Vagina (tissue), 2 donors: ENCODE measurements around the gene COL18A1. TPM values are rescaled to one million over a fixed set of nuclear protein-coding genes. Genes with fewer than 3 reads are reported as not detected.
A peak's percentile ranks its signal among the peaks of the same experiment; 100 is the strongest.

Source experiments
- DNase-seq, 2 donors: peaks; one replicate each; pipeline ENCODE4 v3.0.0-alpha.2; 2017; ENCODE audit errors: extremely low spot score in 2 of 2
- H3K27ac ChIP-seq: fragments of 200-600 bp; sonication (generic); one replicate; pipeline ENCODE4 v1.5.1; 2019
- H3K27me3 ChIP-seq: fragments of 200-600 bp; sonication (generic); one replicate; pipeline ENCODE4 v1.5.1; 2019
- H3K36me3 ChIP-seq, 2 donors: fragments of 200-600 bp; sonication (generic); one replicate each; pipeline ENCODE4 v1.5.1; 2017 to 2019
- H3K4me1 ChIP-seq: fragments of 200-600 bp; sonication (generic); one replicate; pipeline ENCODE4 v1.5.1; 2019
- H3K4me3 ChIP-seq, 2 donors: fragments of 200-600 bp; sonication (generic); 1 replicate in 1 of 2; 2 replicates in 1 of 2; pipeline ENCODE4 v1.5.1; 2016 to 2019
- H3K9me3 ChIP-seq: fragments of 200-600 bp; sonication (generic); one replicate; pipeline ENCODE4 v1.5.1; 2019
- CTCF ChIP-seq, 3 experiments: fragments of 450-650 bp in 2 of 3; fragments of 200-600 bp in 1 of 3; sonication (generic) in 1 of 3; IDR thresholded peaks; one replicate each; pipeline ENCODE4 v1.5.1; 2017 to 2019; ENCODE audit warnings: antibody characterized with exemption in 3 of 3, mild to moderate bottlenecking in 2 of 3, moderate library complexity in 2 of 3
- POLR2A ChIP-seq, 2 donors: fragments of 450-650 bp; IDR thresholded peaks; one replicate each; pipeline ENCODE4 v1.6.1; 2017; ENCODE audit warnings: antibody characterized with exemption in 2 of 2, mild to moderate bottlenecking in 2 of 2, moderate library complexity in 2 of 2
- POLR2AphosphoS5 ChIP-seq, 2 donors: sonication (generic); formaldehyde crosslinking; IDR thresholded peaks; one replicate each; pipeline ENCODE4 v1.9.0; 2017; ENCODE audit warnings: antibody characterized with exemption in 2 of 2, mild to moderate bottlenecking in 2 of 2, low read depth in 1 of 2; ENCODE audit not compliant: insufficient read depth in 1 of 2
- intact Hi-C: fragments of 100-400 bp; cut with DNase I; formaldehyde crosslinking; loops from one replicate; pipeline ENCODE4 v1.15.1; 2023
- total RNA-seq: library from RNA; depleted of rRNA; stranded (reverse); fragments of >200 nt; gene quantifications from one replicate; pipeline ENCODE4 v1.2.3, GENCODE V29; 2016

The COL18A1 gene
- total RNA-seq, 1 donor from 2014 or later: 86.7 TPM

DNA sequence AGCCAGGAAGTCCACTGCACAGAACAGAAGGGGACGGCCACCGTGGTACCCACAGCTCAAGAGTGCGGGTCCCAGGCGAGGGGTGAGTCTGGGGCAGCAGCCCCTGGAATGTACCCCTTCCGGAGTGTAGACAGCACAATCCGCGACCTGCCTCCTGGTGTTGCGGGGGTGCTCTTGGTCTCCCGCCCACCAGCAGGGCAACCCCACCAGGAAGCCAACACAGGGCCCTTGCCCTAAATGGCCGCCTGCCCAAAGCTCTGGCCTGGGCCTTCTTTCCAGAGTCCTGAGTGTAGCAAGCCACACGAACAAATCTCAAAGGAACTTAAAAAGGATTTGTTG, 138.4 kb downstream of the COL18A1 start:
- peak in 1 of 2 donors; percentile 84 for DNase-seq
- Histone ChIP-seq H3K9me3 (no peaks in the 10 kb centered on the region), H3K4me3 (peak overlapping the region in 1 of 2 donors; percentile 94), H3K27me3 (no peaks in the 10 kb centered on the region), H3K4me1 (peaks cover 15% of the 10 kb centered on the region), H3K27ac (no peak overlapping the region), H3K36me3 (no peaks in the 10 kb centered on the region)
- intact Hi-C loops: no loop called here
- TF ChIP-seq POLR2A (IDR thresholded peaks at IDR 0.05): no peak

DNA sequence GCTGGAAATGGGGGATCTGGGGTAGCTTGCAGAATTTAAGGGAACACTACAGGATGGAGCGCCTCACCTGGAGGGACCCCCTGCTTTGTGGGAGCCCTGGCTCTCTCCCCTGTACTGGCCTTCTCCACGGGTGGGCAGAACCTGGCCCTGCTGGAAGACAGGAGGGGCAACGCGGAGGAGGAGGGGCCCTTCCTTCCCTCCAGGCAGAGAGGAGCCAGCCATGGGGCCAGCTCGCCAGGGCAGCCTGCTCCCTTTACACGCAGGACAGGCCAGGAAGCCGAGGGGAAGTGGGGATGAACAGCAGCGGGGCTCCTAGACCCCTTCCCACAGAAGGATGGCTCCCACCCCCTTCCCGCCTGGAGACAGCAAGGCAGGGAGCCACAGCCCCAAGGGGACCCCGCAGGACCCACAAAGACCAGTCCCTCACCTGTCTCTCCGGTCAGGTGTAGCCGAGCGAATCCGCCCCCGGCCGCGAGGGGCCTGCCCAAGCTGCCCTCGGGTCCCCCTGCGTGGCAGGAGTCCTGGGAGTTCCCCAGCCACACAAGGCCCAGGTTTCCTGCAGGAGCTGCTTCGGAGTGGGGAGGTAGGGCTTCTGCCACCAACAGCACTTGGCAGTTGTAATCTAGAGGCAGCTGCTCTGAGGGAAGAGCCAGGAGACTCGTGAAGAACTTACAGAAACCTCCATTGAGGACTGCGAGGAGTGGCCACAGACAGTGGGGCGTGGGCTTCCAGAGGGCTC, 138.9 kb downstream of the COL18A1 start:
- Histone ChIP-seq H3K36me3 (no peaks in the 10 kb centered on the region), H3K9me3 (no peaks in the 10 kb centered on the region), H3K4me1 (peaks cover 15% of the 10 kb centered on the region), H3K4me3 (no peak overlapping the region), H3K27ac (no peak overlapping the region), H3K27me3 (no peaks in the 10 kb centered on the region)
- TF ChIP-seq CTCF (IDR thresholded peaks at IDR 0.05) (no peak), POLR2A (IDR thresholded peaks at IDR 0.05) (no peak), POLR2AphosphoS5 (IDR thresholded peaks at IDR 0.05; ENCODE audit: insufficient read depth in 1 of 2, low read depth in 1 of 2) (no peak)
- DNase-seq: peak; percentile 83 to 92
- intact Hi-C loops: no loop called here

DNA sequence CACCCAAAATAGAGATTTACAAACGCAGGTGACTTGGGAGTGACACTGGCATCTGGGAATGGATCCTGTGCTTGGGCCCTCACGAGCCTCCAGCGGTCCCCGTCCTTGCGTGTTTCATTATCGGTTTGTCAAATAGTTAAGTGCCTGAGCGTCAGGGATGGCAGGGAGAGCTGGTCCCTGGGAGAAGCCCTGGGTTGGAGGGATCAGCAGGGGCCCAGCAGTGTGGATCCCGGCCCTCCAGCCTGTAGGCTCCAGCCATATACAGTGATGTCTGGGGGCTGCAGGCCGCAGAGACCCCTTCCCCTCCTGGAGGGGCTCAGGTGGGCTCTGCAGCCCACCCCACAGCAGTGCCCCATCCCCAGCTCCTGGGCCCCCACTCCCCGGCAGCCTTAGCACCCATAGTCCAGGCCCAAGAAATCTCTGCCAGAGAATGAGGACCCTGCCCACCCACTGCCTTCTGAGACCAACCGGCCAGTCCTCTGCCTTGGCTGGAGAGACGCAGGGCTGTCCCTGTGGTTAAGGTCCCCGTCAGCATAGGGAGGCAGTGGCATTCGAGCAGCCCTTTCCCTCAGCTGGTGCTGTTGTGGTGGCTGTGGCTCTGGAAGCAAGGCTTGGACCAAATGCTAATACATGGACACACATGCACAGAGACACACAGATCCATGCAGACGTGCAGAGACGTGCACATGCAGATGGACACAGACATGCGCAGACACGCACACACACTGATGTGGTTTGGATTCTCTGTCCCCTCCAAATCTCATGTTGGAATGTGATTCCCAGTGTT, 139.7 kb downstream of the COL18A1 start:
- peaks cover 15% of the 10 kb centered on the region for H3K4me1 ChIP-seq
- H3K27ac ChIP-seq: no peak overlapping the region
- intact Hi-C loops: no loop called here
- peak in 1 of 2 donors; percentile 77 for DNase-seq
- no peaks in the 10 kb centered on the region for H3K36me3 ChIP-seq
- H3K4me3 ChIP-seq: no peak overlapping the region
- no peaks in the 10 kb centered on the region for H3K9me3 ChIP-seq
- no peak for TF ChIP-seq CTCF (IDR thresholded peaks at IDR 0.05)
- no peak for TF ChIP-seq POLR2AphosphoS5 (IDR thresholded peaks at IDR 0.05; ENCODE audit: insufficient read depth in 1 of 2, low read depth in 1 of 2)
- TF ChIP-seq POLR2A (IDR thresholded peaks at IDR 0.05): no peak
- no peaks in the 10 kb centered on the region for H3K27me3 ChIP-seq

DNA sequence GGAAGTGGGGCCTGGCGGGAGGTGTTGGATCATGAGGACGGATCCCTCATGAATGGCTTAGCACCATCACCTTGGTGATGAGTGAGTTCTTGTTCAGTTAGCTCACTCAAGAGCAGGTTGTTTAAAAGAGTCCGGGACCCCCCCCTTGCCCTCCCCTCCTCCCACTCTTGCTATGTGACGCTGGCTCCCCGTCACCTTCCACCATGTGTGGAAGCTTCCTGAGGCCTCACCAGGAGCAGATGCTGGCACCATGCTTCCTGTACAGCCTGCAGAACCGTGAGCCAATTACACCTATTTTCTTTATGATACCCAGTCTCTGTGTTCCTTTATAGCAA, 140.2 kb downstream of the COL18A1 start:
- Histone ChIP-seq H3K4me1 (peaks cover 15% of the 10 kb centered on the region), H3K36me3 (no peaks in the 10 kb centered on the region), H3K4me3 (no peak overlapping the region), H3K27me3 (no peaks in the 10 kb centered on the region), H3K9me3 (no peaks in the 10 kb centered on the region), H3K27ac (no peak overlapping the region)
- DNase-seq: no peak
- TF ChIP-seq CTCF (IDR thresholded peaks at IDR 0.05) (no peak), POLR2AphosphoS5 (IDR thresholded peaks at IDR 0.05; ENCODE audit: insufficient read depth in 1 of 2, low read depth in 1 of 2) (no peak), POLR2A (IDR thresholded peaks at IDR 0.05) (no peak)
- intact Hi-C loops: no loop called here

GRCh38 chr21:45545691-45546531, 140.9 kb downstream of the COL18A1 start:
- no peak overlapping the region for H3K27ac ChIP-seq
- intact Hi-C loops: no loop called here
- peaks cover 15% of the 10 kb centered on the region for H3K4me1 ChIP-seq
- no peak for TF ChIP-seq POLR2A (IDR thresholded peaks at IDR 0.05)
- TF ChIP-seq CTCF (IDR thresholded peaks at IDR 0.05): no peak
- TF ChIP-seq POLR2AphosphoS5 (IDR thresholded peaks at IDR 0.05; ENCODE audit: insufficient read depth in 1 of 2, low read depth in 1 of 2): no peak
- H3K4me3 ChIP-seq: no peak overlapping the region
- H3K36me3 ChIP-seq: no peaks in the 10 kb centered on the region
- DNase-seq: no peak
- H3K27me3 ChIP-seq: no peaks in the 10 kb centered on the region
- H3K9me3 ChIP-seq: no peaks in the 10 kb centered on the region
